Left colon (tissue), 2 donors: ENCODE results near the gene COL23A1. TPM values are rescaled to one million over a fixed set of nuclear protein-coding genes. Genes with fewer than 3 reads are reported as not detected.
"Not testable (repeated sequence)": the region's sequence is repeated elsewhere in the genome, so short reads cannot be mapped to it uniquely, and the experiment has no call there.

Experiments used
- ATAC-seq: fragments of 200-7000 bp; cut with Tn5 transposase; one replicate; pipeline ENCODE4 v1.9.1; 2020; ENCODE audit warnings: mild to moderate bottlenecking, moderate library complexity
- DNase-seq, 2 donors: peaks; one replicate each; pipeline ENCODE4 v3.0.0-alpha.2; 2020
- intact Hi-C, 2 donors: fragments of 100-400 bp; cut with DNase I in 1 of 2; cut with micrococcal nuclease in 1 of 2; formaldehyde crosslinking; loops; one replicate each; pipeline versions ENCODE4 v1.11.2 to v1.14.0; 2022; cut with DNase I, micrococcal nuclease
- total RNA-seq, 2 donors: library from RNA; stranded (reverse); fragmentation: NEBNext Ultra II Directional; extraction: Animal tissue kit (Norgen Biotek cat#: 25700); gene quantifications; one replicate each; pipeline ENCODE4 v1.2.1, GENCODE V29; 2021
- donor health status: DM: no; HTN: no; CAD: no.
- donor health status: DM: yes; HTN: yes; CAD: no.

COL23A1 gene
- total RNA-seq, 2 donors from 2014 or later = 0.09 to 0.73 TPM

GRCh38 chr5:178271231-178271630 is 319.0 kb downstream of the COL23A1 start:
- DNase-seq = no peak
- intact Hi-C loops = no loop called here
- ATAC-seq = no peak

- ATAC-seq = no peak
- DNase-seq = no peak
- intact Hi-C loops = no loop called here
Observed at GRCh38 chr5:178269499-178269898, 320.7 kb downstream of the COL23A1 start.

GRCh38 chr5:178267876-178268275 is 322.3 kb downstream of the COL23A1 start:
- DNase-seq (no peak), ATAC-seq (no peak)
- intact Hi-C loops = no loop called here

GRCh38 chr5:178267245-178267644 is 322.9 kb downstream of the COL23A1 start:
- intact Hi-C loops = no loop called here
- no peak for ATAC-seq
- DNase-seq = no peak

- no peak for DNase-seq
- ATAC-seq = no peak
- intact Hi-C loops = no loop called here
Observed at GRCh38 chr5:178266581-178266980, 323.6 kb downstream of the COL23A1 start.

GRCh38 chr5:178265746-178266145 is 324.4 kb downstream of the COL23A1 start:
- no peak for ATAC-seq
- intact Hi-C loops = no loop called here
- no peak for DNase-seq

GRCh38 chr5:178264044-178264443 is 326.1 kb downstream of the COL23A1 start:
- no peak for DNase-seq
- intact Hi-C loops = no loop called here
- ATAC-seq = no peak

GRCh38 chr5:178261666-178262600 is 328.3 kb downstream of the COL23A1 start:
- intact Hi-C loops = no loop called here
- ATAC-seq = no peak
- no peak for DNase-seq

- no peak for ATAC-seq
- DNase-seq = no peak
- intact Hi-C loops = no loop called here
Observed at GRCh38 chr5:178259623-178260536, 330.3 kb downstream of the COL23A1 start.

- intact Hi-C loops = no loop called here
- ATAC-seq (no peak), DNase-seq (no peak)
Observed at GRCh38 chr5:178257650-178258049, 332.5 kb downstream of the COL23A1 start.

GRCh38 chr5:178256746-178257145 is 333.4 kb downstream of the COL23A1 start:
- intact Hi-C loops = no loop called here
- DNase-seq (no peak), ATAC-seq (no peak)

- DNase-seq = peak in 1 of 2 donors; percentile 50
- ATAC-seq = peak; percentile 88
- intact Hi-C loops = not testable (repeated sequence)
Observed at GRCh38 chr5:178253632-178254031, 336.6 kb downstream of the COL23A1 start.

- no peak for DNase-seq
- no peak for ATAC-seq
Observed at GRCh38 chr5:178252258-178252657, 337.9 kb downstream of the COL23A1 start.

GRCh38 chr5:178250263-178250662 is 339.9 kb downstream of the COL23A1 start:
- ATAC-seq = no peak
- intact Hi-C loops = no loop called here

More at GRCh38 chr5:178252258-178252657, 337.9 kb downstream of the COL23A1 start:
- intact Hi-C loops = no loop called here

GRCh38 chr5:178249191-178249989 is 340.8 kb downstream of the COL23A1 start:
- no peak for DNase-seq
- peak; percentile 21 for ATAC-seq
- intact Hi-C loops = no loop called here

More at GRCh38 chr5:178250263-178250662, 339.9 kb downstream of the COL23A1 start:
- no peak for DNase-seq

GRCh38 chr5:178248750-178249149 is 341.4 kb downstream of the COL23A1 start:
- DNase-seq = no peak
- intact Hi-C loops = no loop called here
- ATAC-seq = no peak

GRCh38 chr5:178247481-178248456 is 342.4 kb downstream of the COL23A1 start:
- intact Hi-C loops = no loop called here
- DNase-seq (no peak), ATAC-seq (no peak)
